Measurements from ENCODE around the gene EFHC1.

Gene EFHC1

DNA sequence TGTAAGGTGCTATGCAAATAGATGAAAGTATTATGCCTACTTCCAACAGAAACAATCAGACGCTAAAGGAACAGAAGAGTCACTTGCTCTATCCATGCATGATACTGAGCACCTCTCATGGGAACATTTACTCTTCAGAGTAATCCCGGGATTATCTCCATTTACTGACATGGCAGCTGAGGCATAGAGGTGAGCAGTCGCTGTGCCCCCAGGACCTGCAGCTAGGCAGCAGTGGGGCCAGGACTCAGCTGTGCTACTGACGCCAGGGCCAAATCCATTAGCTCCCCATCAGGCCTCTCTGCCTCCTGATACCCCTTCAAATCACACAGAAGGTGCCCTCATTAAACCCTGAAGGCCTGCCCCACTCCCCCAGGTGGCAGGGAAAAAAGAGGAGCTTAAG lies 104.8 kb downstream of the EFHC1 start:
- no peaks in the 10 kb centered on the region for H3K79me2 ChIP-seq (ENCODE audit: control insufficient read depth, low read length)
- TF ChIP-seq CTCF (IDR thresholded peaks at IDR 0.05; ENCODE audit: low read depth, low read length, poor library complexity, severe bottlenecking), result no peak
- TF ChIP-seq EZH2phosphoT487 (IDR thresholded peaks at IDR 0.05; ENCODE audit: borderline replicate concordance, low read length), result no peak
- no peaks in the 10 kb centered on the region for H3K36me3 ChIP-seq (ENCODE audit: control insufficient read depth, low read length)
- H3K9me3 ChIP-seq (ENCODE audit: control insufficient read depth, insufficient read depth, low read length), result no peaks in the 10 kb centered on the region
- H4K20me1 ChIP-seq (ENCODE audit: control insufficient read depth, insufficient read depth, low read depth, low read length), result no peaks in the 10 kb centered on the region
- H3F3A ChIP-seq (ENCODE audit: control insufficient read depth, insufficient read depth), result no peaks in the 10 kb centered on the region
- no peak overlapping the region for H3K27ac ChIP-seq (ENCODE audit: low read depth, low read length)
- no peaks in the 10 kb centered on the region for H3K9me2 ChIP-seq (replicated peaks; ENCODE audit: control insufficient read depth, low read length)
- no peak overlapping the region for H3K4me3 ChIP-seq (ENCODE audit: low read length)
- H3K27me3 ChIP-seq (ENCODE audit: control insufficient read depth, low read length), result no peaks in the 10 kb centered on the region
- H3K4me2 ChIP-seq (ENCODE audit: low read length), result no peak overlapping the region
- H3K4me1 ChIP-seq (ENCODE audit: control insufficient read depth, low read length), result no peaks in the 10 kb centered on the region

DNA sequence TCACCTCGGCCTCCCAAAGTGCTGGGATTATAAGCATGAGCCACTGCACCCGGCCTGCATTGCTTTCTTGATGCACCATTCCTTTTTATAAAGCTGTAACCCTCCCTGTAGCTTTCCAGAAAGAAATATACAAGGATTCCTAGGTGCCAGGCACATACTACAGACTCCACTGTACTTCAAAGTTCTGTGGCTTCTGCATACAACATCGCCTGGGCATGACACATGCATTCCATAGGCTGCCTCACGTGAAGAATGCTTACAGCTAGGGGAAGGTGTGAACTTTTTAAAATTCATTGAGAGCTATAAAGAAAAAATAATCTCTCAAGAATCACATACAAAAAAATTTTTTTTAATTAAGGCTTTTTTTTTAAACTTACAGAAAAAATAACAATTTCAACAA lies 106.5 kb downstream of the EFHC1 start:
- Histone ChIP-seq H3K4me2 (ENCODE audit: low read length) (no peak overlapping the region), H3K9me2 (replicated peaks; ENCODE audit: control insufficient read depth, low read length) (no peaks in the 10 kb centered on the region)
- TF ChIP-seq CTCF (IDR thresholded peaks at IDR 0.05; ENCODE audit: low read depth, low read length, poor library complexity, severe bottlenecking) (no peak), EZH2phosphoT487 (IDR thresholded peaks at IDR 0.05; ENCODE audit: borderline replicate concordance, low read length) (no peak)

DNA sequence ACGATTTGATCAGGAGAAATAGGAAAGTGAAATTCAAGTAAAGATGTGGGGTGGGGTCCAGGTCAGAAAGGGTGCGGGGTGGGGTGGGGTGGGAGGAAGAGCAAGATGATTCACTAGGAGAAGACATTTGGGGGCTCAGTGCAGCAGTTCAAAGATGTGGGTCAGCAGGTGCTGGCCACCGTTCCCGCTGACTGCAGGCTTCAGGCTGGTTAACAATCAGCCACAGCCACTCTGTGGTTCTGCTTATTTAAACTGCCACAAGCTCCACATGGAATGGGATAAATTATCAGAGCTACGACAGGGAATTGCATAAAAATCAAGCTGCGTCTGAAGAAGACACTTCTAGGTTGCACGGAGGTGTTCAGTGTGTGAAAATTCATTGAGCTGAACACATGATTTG lies 107.3 kb downstream of the EFHC1 start:
- no peaks in the 10 kb centered on the region for H3F3A ChIP-seq (ENCODE audit: control insufficient read depth, insufficient read depth)
- no peaks in the 10 kb centered on the region for H3K79me2 ChIP-seq (ENCODE audit: control insufficient read depth, low read length)
- no peaks in the 10 kb centered on the region for H3K27me3 ChIP-seq (ENCODE audit: control insufficient read depth, low read length)
- no peaks in the 10 kb centered on the region for H3K9me2 ChIP-seq (replicated peaks; ENCODE audit: control insufficient read depth, low read length)
- no peaks in the 10 kb centered on the region for H3K4me1 ChIP-seq (ENCODE audit: control insufficient read depth, low read length)
- TF ChIP-seq EZH2phosphoT487 (IDR thresholded peaks at IDR 0.05; ENCODE audit: borderline replicate concordance, low read length), result no peak
- TF ChIP-seq CTCF (IDR thresholded peaks at IDR 0.05; ENCODE audit: low read depth, low read length, poor library complexity, severe bottlenecking), result no peak
- H4K20me1 ChIP-seq (ENCODE audit: control insufficient read depth, insufficient read depth, low read depth, low read length), result no peaks in the 10 kb centered on the region
- no peak overlapping the region for H3K27ac ChIP-seq (ENCODE audit: low read depth, low read length)
- H3K9me3 ChIP-seq (ENCODE audit: control insufficient read depth, insufficient read depth, low read length), result no peaks in the 10 kb centered on the region
- no peak overlapping the region for H3K4me2 ChIP-seq (ENCODE audit: low read length)
- no peaks in the 10 kb centered on the region for H3K36me3 ChIP-seq (ENCODE audit: control insufficient read depth, low read length)
- H3K4me3 ChIP-seq (ENCODE audit: low read length), result no peak overlapping the region

More for the DNA sequence above, 106.5 kb downstream of the EFHC1 start:
- H3K27ac ChIP-seq (ENCODE audit: low read depth, low read length), result no peak overlapping the region
- no peaks in the 10 kb centered on the region for H4K20me1 ChIP-seq (ENCODE audit: control insufficient read depth, insufficient read depth, low read depth, low read length)
- no peaks in the 10 kb centered on the region for H3F3A ChIP-seq (ENCODE audit: control insufficient read depth, insufficient read depth)
- H3K9me3 ChIP-seq (ENCODE audit: control insufficient read depth, insufficient read depth, low read length), result no peaks in the 10 kb centered on the region
- H3K4me1 ChIP-seq (ENCODE audit: control insufficient read depth, low read length), result no peaks in the 10 kb centered on the region
- H3K27me3 ChIP-seq (ENCODE audit: control insufficient read depth, low read length), result no peaks in the 10 kb centered on the region
- H3K36me3 ChIP-seq (ENCODE audit: control insufficient read depth, low read length), result no peaks in the 10 kb centered on the region
- H3K4me3 ChIP-seq (ENCODE audit: low read length), result no peak overlapping the region
- H3K79me2 ChIP-seq (ENCODE audit: control insufficient read depth, low read length), result no peaks in the 10 kb centered on the region

- Histone ChIP-seq H3K36me3 (ENCODE audit: control insufficient read depth, low read length) (no peaks in the 10 kb centered on the region), H3K27ac (ENCODE audit: low read depth, low read length) (no peak overlapping the region), H3K27me3 (ENCODE audit: control insufficient read depth, low read length) (no peaks in the 10 kb centered on the region), H3K4me2 (ENCODE audit: low read length) (no peak overlapping the region), H3K4me1 (ENCODE audit: control insufficient read depth, low read length) (no peaks in the 10 kb centered on the region), H4K20me1 (ENCODE audit: control insufficient read depth, insufficient read depth, low read depth, low read length) (no peaks in the 10 kb centered on the region), H3K4me3 (ENCODE audit: low read length) (no peak overlapping the region), H3K9me3 (ENCODE audit: control insufficient read depth, insufficient read depth, low read length) (no peaks in the 10 kb centered on the region), H3K79me2 (ENCODE audit: control insufficient read depth, low read length) (no peaks in the 10 kb centered on the region), H3K9me2 (replicated peaks; ENCODE audit: control insufficient read depth, low read length) (no peaks in the 10 kb centered on the region), H3F3A (ENCODE audit: control insufficient read depth, insufficient read depth) (no peaks in the 10 kb centered on the region)
- TF ChIP-seq CTCF (IDR thresholded peaks at IDR 0.05; ENCODE audit: low read depth, low read length, poor library complexity, severe bottlenecking) (no peak), EZH2phosphoT487 (IDR thresholded peaks at IDR 0.05; ENCODE audit: borderline replicate concordance, low read length) (no peak)
Measured at GRCh38 chr6:52529311-52529710, 109.2 kb downstream of the EFHC1 start.

All from DOHH2 (cell line).